ENCODE measurements around the gene SLC18A2. TPM values are rescaled to one million over a fixed set of nuclear protein-coding genes. Genes with fewer than 3 reads are reported as not detected.
A peak's percentile ranks its signal among the peaks of the same experiment; 100 is the strongest.

Gene SLC18A2
- total and polyA plus RNA-seq, 9 of the 15 experiments (the other 6 are each of a cell fraction or from before 2014, with no cell fraction given): 0.03 to 5.4 (median 0.40) TPM

GRCh38 chr10:117272195-117273076 lies 31.5 kb downstream of the SLC18A2 start (continued):
- no peak for TF ChIP-seq POLR2AphosphoS5 (IDR thresholded peaks at IDR 0.05; ENCODE audit: control insufficient read depth, insufficient read depth, low read depth, low read length)
- TF ChIP-seq STAT6 (CRISPR knock-in tag; IDR thresholded peaks at IDR 0.05): no peak
- no peak for TF ChIP-seq STAT5B (CRISPR knock-in tag; IDR thresholded peaks at IDR 0.05)
- TF ChIP-seq SMAD3 (CRISPR knock-in tag; conservative IDR thresholded peaks at IDR 0.05): no peak
- no peak for TF ChIP-seq ZNF12 (CRISPR knock-in tag; IDR thresholded peaks at IDR 0.05)
- TF ChIP-seq ZFX (CRISPR knock-in tag; IDR thresholded peaks at IDR 0.05): no peak
- no peak for TF ChIP-seq NFE2L1 (tag; IDR thresholded peaks at IDR 0.05; ENCODE audit: borderline replicate concordance, low read depth)
- TF ChIP-seq SLC30A9 (CRISPR knock-in tag; IDR thresholded peaks at IDR 0.05): no peak
- TF ChIP-seq GTF2B (IDR thresholded peaks at IDR 0.05; ENCODE audit: extremely low read depth, insufficient read length): no peak
- no peak for TF ChIP-seq ZZZ3 (IDR thresholded peaks at IDR 0.05)
- TF ChIP-seq SPI1 (IDR thresholded peaks at IDR 0.05; ENCODE audit: borderline replicate concordance, low read depth, low read length): no peak
- TF ChIP-seq MTA3 (IDR thresholded peaks at IDR 0.05; ENCODE audit: borderline replicate concordance): no peak
- no peak for TF ChIP-seq SIN3A (IDR thresholded peaks at IDR 0.05; ENCODE audit: borderline replicate concordance in 2 of 2, control insufficient read depth in 1 of 2, low read depth in 2 of 2, low read length in 2 of 2)
- TF ChIP-seq POLR2B (IDR thresholded peaks at IDR 0.05; ENCODE audit: low read depth, partially characterized antibody): no peak
- no peak for TF ChIP-seq ETV5 (CRISPR knock-in tag; IDR thresholded peaks at IDR 0.05; ENCODE audit: low read depth)
- TF ChIP-seq HMBOX1 (IDR thresholded peaks at IDR 0.05): no peak
- no peak for TF ChIP-seq POLR2AphosphoS2 (IDR thresholded peaks at IDR 0.05; ENCODE audit: low read length)
- no peak for TF ChIP-seq TAF1 (IDR thresholded peaks at IDR 0.05; ENCODE audit: control insufficient read depth, extremely low read depth, insufficient read depth, low read length, severe bottlenecking)
- no peak for TF ChIP-seq IRF2 (CRISPR knock-in tag; IDR thresholded peaks at IDR 0.05)
- no peak for TF ChIP-seq KAT7 (CRISPR knock-in tag; IDR thresholded peaks at IDR 0.05; ENCODE audit: borderline replicate concordance)
- no peak for TF ChIP-seq BRD4 (IDR thresholded peaks at IDR 0.05)
- 0 out of 2 replicates have a peak, but pooled peaks have one; percentile 17 for TF ChIP-seq ZKSCAN1 (IDR thresholded peaks at IDR 0.05; ENCODE audit: low read depth, low read length)
- no peak for TF ChIP-seq PRPF4 (IDR thresholded peaks at IDR 0.05; ENCODE audit: insufficient read depth, low read depth, low read length, poor library complexity, severe bottlenecking)
- no peak for TF ChIP-seq PPARD (CRISPR knock-in tag; IDR thresholded peaks at IDR 0.05)
- TF ChIP-seq ZNF212 (CRISPR knock-in tag; IDR thresholded peaks at IDR 0.05): no peak
